ENCODE data around the gene CAPNS1.
"Not testable (repeated sequence)": the region's sequence is repeated elsewhere in the genome, so short reads cannot be mapped to it uniquely, and the experiment has no call there.

CAPNS1 gene

GRCh38 chr19:36153126-36153525 is 13.3 kb downstream of the CAPNS1 start:
- no peak overlapping the region for H3K4me3 ChIP-seq (ENCODE audit: low read depth, low read length)
- no peak for TF ChIP-seq POLR2A (IDR thresholded peaks at IDR 0.05; ENCODE audit: extremely low read depth, insufficient read length)
- no peak for TF ChIP-seq CTCF (IDR thresholded peaks at IDR 0.05; ENCODE audit: low read depth, low read length)
- TF ChIP-seq MYC (IDR thresholded peaks at IDR 0.05; ENCODE audit: low read depth, low read length), result no peak
- no peak for TF ChIP-seq MAX (IDR thresholded peaks at IDR 0.05; ENCODE audit: low read depth, low read length)
- no peak for DNase-seq (ENCODE audit: low read depth)

GRCh38 chr19:36160821-36161596 is 21.1 kb downstream of the CAPNS1 start:
- TF ChIP-seq POLR2A (IDR thresholded peaks at IDR 0.05; ENCODE audit: extremely low read depth, insufficient read length), result no peak
- no peak for TF ChIP-seq MAX (IDR thresholded peaks at IDR 0.05; ENCODE audit: low read depth, low read length)
- no peak for TF ChIP-seq CTCF (IDR thresholded peaks at IDR 0.05; ENCODE audit: low read depth, low read length)
- no peak for TF ChIP-seq MYC (IDR thresholded peaks at IDR 0.05; ENCODE audit: low read depth, low read length)
- DNase-seq (ENCODE audit: low read depth), result no peak
- no peak overlapping the region for H3K4me3 ChIP-seq (ENCODE audit: low read depth, low read length)

GRCh38 chr19:36163813-36164212 is 23.9 kb downstream of the CAPNS1 start:
- no peak for TF ChIP-seq MAX (IDR thresholded peaks at IDR 0.05; ENCODE audit: low read depth, low read length)
- TF ChIP-seq CTCF (IDR thresholded peaks at IDR 0.05; ENCODE audit: low read depth, low read length), result no peak
- no peak for TF ChIP-seq MYC (IDR thresholded peaks at IDR 0.05; ENCODE audit: low read depth, low read length)
- TF ChIP-seq POLR2A (IDR thresholded peaks at IDR 0.05; ENCODE audit: extremely low read depth, insufficient read length), result no peak
- DNase-seq (ENCODE audit: low read depth), result no peak
- no peak overlapping the region for H3K4me3 ChIP-seq (ENCODE audit: low read depth, low read length)

GRCh38 chr19:36169084-36169760 is 29.4 kb downstream of the CAPNS1 start:
- no peak for DNase-seq (ENCODE audit: low read depth)
- H3K4me3 ChIP-seq (ENCODE audit: low read depth, low read length), result no peak overlapping the region
- no peak for TF ChIP-seq MAX (IDR thresholded peaks at IDR 0.05; ENCODE audit: low read depth, low read length)
- TF ChIP-seq MYC (IDR thresholded peaks at IDR 0.05; ENCODE audit: low read depth, low read length), result no peak
- TF ChIP-seq POLR2A (IDR thresholded peaks at IDR 0.05; ENCODE audit: extremely low read depth, insufficient read length), result no peak
- no peak for TF ChIP-seq CTCF (IDR thresholded peaks at IDR 0.05; ENCODE audit: low read depth, low read length)

GRCh38 chr19:36172852-36173251 is 33.0 kb downstream of the CAPNS1 start:
- H3K4me3 ChIP-seq (ENCODE audit: low read depth, low read length), result no peak overlapping the region
- DNase-seq (ENCODE audit: low read depth), result no peak
- TF ChIP-seq POLR2A (IDR thresholded peaks at IDR 0.05; ENCODE audit: extremely low read depth, insufficient read length), result no peak
- no peak for TF ChIP-seq MYC (IDR thresholded peaks at IDR 0.05; ENCODE audit: low read depth, low read length)
- no peak for TF ChIP-seq MAX (IDR thresholded peaks at IDR 0.05; ENCODE audit: low read depth, low read length)
- TF ChIP-seq CTCF (IDR thresholded peaks at IDR 0.05; ENCODE audit: low read depth, low read length), result no peak

DNA sequence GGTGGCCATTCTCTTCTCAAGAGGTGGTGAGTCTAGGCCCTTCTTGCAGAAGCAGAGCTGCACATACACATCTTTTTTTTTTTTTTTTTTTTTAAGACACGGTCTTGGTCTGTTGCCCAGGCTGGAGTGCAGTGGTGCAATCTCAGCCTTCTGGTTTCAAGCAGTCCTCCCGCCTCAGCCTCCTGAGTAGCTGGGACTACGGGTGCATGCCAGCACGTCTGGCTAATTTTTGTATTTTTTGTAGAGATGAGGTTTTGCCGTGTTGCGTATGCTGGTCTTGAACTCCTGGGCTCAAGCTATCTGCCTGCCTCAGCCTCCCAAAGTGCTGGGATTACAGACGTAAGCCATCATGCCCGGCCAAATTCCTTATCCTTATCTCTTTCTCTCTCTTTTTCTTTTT is 34.0 kb downstream of the CAPNS1 start:
- not testable (repeated sequence) for H3K4me3 ChIP-seq (ENCODE audit: low read depth, low read length); DNase-seq (ENCODE audit: low read depth)

DNA sequence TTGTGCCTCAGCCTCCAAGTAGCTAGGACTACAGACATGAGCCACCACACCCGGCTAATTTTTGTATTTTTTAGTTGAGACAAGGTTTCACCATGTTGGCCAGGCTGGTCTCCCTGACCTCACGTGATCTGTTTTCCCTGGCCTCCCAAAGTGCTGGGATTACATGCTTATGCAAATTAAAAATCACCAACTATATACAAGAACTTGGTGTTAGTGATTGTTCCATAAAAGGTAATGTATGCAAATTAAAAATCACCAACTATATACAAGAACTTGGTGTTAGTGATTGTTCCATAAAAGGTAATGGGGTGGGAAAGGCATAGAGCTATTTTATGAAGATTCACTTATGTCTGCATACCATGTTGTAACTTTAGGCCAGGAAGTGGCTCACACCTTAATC is 39.2 kb downstream of the CAPNS1 start:
- not testable (repeated sequence) for H3K4me3 ChIP-seq (ENCODE audit: low read depth, low read length)

More for the DNA sequence above, 39.2 kb downstream of the CAPNS1 start:
- DNase-seq (ENCODE audit: low read depth), result not testable (repeated sequence)
